ENCODE measurements around the gene ADCY6.

ADCY6 gene

GRCh38 chr12:48788854-48789775 lies at the start of gene ADCY6:
TSS of gene ADCY6 (minus strand) at chr12:48789089. CDS start at chr12:48783434, 5,655 bp downstream.
- no peak for DNase-seq

- no peak for DNase-seq
Measured at GRCh38 chr12:48838048-48838447, 49.2 kb upstream of the ADCY6 start.

GRCh38 chr12:48832321-48833060 lies 43.6 kb upstream of the ADCY6 start:
- no peak for DNase-seq

DNA sequence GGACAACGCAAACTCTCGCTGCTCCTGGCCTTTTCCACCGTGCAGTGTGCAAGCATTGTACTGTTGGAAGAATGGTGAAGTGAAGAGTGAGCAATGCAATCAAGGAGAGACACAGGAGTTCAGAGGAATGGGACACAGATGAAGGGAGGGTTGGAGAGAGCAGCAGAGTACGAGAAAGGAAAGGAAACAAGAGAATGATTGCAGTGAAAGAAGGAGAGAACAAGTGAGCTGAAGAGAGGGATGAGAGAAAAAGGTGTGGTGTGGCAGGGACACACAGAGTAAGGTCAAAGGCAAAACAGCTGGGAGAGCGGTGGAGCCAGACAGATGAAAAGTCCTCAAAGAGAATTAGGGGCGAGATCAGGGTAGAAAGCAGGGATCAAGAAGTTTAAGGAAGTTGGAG lies 42.4 kb upstream of the ADCY6 start:
- DNase-seq, result no peak

DNA sequence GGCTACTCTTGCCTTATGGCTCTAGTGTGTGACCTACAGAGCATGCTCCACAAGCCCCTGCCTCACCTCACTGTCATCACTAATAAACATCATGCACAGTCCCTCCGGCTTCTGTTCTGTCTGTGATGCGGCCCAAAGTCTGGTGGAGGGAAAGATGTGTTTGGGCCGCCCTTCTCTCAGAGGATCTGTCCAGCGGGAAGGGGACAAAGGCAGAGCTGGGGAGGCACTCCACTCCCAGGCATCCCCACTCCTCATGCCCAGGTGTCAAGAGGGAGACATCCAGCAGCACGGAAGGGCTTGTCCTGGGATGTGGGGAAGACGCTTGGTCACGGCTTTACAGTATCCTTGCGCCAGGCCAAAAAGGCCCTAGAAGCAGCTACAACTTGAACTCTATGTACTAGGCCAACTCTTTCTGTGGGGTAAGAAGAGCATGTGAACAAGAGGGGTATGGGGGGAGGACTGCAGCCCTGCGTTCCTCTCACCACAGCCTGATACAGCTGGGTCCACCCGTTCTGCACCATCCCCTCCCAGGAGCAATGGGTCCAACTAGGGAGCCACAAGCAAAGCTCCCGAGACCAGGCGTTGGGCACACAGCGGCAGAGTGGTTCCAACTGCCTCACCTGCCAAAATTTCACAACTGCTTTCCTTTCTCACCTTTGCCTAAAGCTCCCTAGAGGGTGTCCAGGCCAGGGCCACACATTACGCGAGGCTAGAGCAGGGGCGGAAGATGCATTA lies 40.1 kb upstream of the ADCY6 start:
- no peak for DNase-seq

GRCh38 chr12:48828293-48828692 lies 39.4 kb upstream of the ADCY6 start:
- DNase-seq, result no peak

- DNase-seq, result no peak
Measured at GRCh38 chr12:48827513-48828096, 38.7 kb upstream of the ADCY6 start.

- no peak for DNase-seq
Measured at GRCh38 chr12:48827026-48827425, 38.1 kb upstream of the ADCY6 start.

DNA sequence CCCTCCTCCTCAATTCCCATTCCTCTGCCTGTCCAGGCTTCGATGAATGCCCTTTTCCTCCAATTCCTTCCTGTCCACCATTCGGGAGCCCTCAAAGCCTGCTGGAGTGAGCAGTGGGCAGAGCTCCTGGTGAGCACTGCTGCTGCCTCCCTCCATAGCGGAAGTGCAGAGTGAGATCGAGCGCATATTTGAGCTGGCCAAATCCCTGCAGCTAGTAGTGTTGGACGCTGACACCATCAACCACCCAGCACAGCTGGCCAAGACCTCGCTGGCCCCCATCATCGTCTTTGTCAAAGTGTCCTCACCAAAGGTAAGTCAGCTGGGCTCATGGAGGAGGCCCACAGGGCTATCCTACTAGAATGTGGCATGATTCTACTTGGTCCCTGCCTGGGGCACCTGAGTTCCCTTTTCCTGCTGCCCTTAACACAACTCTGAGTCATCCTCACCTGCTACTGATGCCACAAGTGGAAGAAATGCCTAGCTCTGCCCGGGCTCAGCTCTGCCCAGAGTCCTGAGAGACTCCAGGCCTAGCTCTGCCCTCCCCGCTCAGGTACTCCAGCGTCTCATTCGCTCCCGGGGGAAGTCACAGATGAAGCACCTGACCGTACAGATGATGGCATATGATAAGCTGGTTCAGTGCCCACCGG lies 37.4 kb upstream of the ADCY6 start:
- DNase-seq, result no peak

DNA sequence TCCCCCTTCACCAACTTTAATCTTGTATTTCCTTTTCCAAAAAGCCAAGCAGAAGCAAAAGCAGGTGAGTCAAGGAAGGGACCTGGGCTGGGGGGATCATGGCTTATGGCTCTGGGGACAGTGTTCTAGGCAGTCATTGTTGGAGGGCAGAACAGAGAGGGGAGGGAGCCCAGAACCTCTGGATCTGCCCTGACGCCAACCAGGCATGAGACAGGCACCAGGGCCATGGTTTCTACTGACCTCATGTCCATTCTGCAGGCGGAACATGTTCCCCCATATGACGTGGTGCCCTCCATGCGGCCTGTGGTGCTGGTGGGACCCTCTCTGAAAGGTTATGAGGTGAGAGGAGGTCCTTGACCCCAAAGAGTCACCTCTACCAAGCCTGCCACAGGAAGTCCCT lies 36.0 kb upstream of the ADCY6 start:
- no peak for DNase-seq

- DNase-seq, result no peak
Measured at GRCh38 chr12:48824112-48824511, 35.2 kb upstream of the ADCY6 start.

DNA sequence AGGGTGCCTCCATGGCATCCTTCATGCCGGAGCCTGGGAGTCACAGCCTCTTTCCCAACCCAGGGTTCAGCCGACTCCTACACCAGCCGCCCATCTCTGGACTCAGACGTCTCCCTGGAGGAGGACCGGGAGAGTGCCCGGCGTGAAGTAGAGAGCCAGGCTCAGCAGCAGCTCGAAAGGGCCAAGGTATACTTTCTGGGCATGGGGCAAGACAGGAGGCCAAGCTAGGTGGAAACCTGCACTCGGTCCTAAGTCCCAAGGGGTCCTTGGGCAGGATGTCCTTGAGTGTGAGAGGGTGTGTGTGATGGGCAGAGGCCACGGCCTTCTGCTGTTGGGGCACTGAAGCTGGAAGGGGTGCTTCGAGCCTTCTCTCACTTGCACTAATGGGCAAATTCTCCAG lies 34.4 kb upstream of the ADCY6 start:
- no peak for DNase-seq

DNA sequence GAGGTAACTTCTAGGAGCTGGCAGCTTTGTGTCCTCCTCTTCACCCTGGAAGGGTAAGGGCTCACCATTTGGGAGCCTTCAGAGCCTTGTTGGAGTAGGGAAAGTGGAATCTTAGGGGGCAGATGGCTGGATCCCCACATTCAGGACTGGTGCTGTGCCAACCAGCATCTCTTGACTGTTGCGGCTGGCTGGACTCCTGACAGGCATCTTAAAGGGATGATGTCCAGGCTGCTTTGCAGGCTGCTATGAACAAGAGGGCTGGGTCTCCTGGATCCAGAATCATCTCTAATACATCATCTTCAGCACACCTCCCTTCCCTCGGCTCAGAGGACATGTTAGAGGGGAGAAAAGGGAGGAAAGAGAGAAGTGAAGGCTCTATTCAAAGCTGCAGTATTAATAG lies 33.8 kb upstream of the ADCY6 start:
- DNase-seq, result no peak

- DNase-seq, result no peak
Measured at GRCh38 chr12:48822139-48822538, 33.2 kb upstream of the ADCY6 start.

DNA sequence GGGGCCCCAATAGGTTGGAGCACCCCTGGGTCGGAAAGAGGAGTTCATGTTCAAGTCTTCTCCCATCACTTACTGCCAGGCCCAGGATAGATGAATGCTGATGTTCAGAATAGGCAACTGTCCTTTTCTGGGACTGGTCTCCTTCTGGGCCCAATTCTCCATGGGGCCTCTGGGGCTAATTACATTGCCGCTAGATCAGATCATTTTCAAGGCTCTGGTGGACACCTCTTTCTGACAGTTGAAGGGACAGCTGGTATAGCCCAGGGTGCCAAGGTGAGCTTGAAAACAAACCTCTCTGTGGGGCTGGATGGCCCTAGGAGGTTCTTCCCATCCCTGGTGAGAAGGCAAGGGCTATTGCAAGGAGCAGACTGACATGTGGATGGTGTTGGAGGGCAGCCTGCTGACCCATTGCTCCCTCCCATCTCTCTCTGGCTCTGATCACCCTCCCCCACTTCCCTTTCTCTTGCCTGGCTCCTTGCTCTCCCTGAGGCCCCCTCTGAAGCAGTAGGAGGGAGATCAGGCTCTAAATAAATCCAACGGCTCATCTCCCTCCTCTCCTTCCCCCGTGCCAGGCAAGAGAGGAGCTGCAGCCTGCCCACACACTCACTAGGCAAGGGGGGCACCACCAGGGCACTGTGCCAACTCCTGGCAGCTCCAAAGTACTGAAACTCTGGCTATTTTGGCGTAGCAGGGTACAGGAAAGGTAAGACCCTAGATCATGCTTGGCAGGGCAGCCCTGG lies 31.3 kb upstream of the ADCY6 start:
- no peak for DNase-seq

- no peak for DNase-seq
Measured at GRCh38 chr12:48818831-48819590, 30.1 kb upstream of the ADCY6 start.

DNA sequence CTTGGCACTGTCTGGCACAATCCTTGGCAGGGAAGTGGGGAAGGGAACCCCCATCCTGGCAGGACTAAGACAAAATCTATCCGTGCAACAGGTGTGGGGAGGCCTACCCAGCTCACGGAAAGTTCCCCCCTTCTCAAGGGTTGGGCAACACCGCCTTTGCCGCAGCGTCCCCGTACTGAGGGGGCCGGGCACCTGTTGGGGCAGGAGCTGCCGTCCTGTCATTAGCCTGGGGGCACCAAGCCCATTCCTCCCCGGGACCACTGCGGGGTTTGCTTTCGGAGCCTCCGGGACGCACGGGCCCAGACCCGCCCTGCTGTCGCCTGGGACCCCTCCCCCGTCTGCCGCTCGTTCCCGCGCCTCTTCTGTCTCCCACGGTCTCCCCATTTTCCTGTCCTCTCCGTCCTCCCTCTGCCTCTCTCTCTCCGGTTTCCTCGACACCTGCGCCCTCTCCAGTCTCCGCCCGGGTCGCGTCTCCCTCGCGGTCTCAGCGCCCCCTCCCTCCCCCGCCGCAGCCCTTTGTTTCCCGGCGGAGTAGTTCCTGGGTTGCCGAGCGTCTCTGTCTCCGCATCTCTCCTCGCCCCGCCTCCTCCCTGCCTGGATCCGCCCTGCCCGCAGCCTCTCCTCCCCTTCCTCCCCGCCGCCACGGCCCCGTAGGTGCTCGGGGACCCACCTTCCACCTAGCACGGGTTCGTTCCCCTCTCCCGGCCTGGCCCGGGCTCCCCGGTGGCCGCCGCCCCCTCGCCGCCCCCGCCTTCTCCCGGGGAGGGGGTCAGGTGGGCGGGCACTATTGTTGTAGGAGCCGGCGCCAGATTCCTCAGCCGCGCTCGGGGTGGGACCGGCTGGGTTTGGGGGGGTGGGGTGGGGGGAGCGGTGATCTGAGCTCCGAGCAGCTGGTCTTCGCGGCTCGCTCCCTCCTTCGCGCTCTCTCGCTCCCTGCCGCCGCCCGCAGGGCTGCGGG lies 29.3 kb upstream of the ADCY6 start, which contains the start of gene CACNB3:
TSS of gene CACNB3 (plus strand) at position 624 of the 958 bp plus-strand sequence. CDS start 434 bp downstream, outside the sequence.
- DNase-seq, result peak in 1 of 2 donors; percentile 29

GRCh38 chr12:48816143-48816854 lies 27.4 kb upstream of the ADCY6 start:
- no peak for DNase-seq

Measured in inflammatory macrophage treated with lipopolysaccharide for 1 hour (primary cell).